Measurements from ENCODE around the gene RBP2.
"Not testable (repeated sequence)": the region's sequence is repeated elsewhere in the genome, so short reads cannot be mapped to it uniquely, and the experiment has no call there.

The RBP2 gene

DNA sequence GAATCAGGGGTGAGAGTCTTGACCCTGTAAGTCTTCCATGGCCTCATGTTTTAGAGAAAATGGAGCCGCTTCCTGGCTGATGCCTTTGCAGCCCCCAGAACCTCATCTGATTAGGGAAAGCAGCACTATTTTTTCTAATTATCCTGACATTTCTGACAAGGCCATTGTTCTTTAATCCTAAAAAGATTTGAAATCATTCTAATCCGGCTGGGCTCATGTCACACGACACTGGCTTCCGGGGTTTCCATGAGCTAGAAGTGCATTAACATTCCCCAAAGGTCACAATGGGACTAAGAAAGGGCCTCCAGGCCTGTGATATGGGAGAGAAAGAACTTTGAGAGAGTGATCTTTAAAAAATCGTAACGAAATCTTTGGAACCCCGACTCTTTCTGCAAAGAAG, 33.1 kb downstream of the RBP2 start:
- no peak for DNase-seq (ENCODE audit: low read depth, low spot score)

DNA sequence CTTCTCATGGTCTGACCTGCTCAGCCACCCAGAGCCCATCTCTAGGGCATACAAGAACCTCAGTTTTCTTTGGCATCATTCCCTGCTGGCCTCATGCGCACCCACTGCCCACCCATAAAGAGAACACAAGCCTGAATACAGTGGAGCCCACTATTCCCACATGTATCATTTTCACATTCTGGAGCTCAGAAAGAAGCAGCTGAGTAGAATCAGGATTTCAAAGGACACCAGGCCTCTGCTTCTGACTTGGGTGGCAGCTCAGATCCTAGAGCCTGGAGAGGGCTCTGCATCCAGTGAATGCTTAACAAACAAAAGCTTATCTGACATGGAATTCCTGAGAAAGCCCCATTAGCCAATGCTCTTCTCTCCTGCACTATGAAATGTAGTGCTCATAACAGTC, 34.7 kb downstream of the RBP2 start:
- no peak for DNase-seq (ENCODE audit: low read depth, low spot score)

DNA sequence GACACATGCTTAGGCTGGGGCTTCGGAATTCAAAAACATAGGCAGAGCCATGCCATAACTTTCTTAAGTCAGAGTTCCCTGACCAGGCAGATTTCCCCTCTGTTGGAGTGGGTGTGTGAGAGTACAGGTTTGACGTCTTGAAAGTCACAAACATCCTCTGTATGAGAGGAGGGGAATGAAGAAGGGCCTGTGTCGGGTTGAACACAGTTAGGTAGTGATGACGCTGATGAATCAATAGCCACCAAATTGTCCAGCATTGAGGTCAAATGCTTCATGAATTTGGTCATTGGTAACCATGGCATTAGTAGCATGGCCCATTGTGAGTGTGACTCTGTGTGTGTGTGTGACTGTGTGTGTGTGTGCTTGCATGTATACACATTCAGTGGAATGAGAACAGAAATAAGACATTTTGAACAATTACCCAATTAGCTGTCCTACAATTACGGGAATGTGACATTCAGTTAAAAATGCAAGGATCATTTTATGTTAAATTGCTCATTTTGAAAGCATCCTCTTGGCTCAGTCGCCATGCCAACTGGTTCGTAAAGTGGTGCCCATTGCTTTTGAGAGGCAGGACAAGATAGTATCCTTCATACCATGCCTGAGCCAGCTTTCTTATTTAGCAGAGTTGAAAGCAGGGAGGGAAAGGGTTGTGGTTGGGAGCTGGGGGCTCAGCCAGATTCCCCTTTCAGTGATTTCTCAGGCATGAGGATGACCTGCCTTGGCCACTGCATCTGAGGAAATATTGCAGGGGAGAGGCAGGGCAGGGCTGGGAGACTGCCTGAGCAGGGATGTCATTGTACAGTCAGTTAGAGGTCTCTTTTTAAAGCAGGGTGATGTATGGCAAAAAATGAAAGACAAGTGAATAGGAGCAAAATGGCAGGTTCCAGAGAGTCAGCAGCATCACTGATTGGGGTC, 35.4 kb downstream of the RBP2 start:
- DNase-seq (ENCODE audit: low read depth, low spot score) = no peak

DNA sequence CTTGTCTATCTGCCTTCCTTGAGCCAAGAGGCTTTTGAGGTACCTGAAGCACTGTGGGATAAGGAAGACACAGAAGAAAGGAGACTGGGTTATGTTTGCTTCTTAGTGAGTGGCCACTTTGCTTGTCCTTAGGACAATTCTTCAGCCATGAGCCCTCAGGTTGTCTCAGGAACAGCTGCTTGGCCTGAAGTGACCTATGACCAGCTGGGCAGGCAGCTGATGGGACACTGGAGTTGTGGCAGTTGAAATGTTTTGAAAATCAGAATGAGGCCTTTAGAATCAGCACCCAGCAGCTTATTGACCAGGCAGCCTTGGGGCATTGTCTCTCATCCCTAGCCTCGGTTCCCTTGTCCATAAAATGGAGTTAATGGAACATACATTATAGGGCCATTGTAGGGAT, 37.0 kb downstream of the RBP2 start:
- no peak for DNase-seq (ENCODE audit: low read depth, low spot score)

DNA sequence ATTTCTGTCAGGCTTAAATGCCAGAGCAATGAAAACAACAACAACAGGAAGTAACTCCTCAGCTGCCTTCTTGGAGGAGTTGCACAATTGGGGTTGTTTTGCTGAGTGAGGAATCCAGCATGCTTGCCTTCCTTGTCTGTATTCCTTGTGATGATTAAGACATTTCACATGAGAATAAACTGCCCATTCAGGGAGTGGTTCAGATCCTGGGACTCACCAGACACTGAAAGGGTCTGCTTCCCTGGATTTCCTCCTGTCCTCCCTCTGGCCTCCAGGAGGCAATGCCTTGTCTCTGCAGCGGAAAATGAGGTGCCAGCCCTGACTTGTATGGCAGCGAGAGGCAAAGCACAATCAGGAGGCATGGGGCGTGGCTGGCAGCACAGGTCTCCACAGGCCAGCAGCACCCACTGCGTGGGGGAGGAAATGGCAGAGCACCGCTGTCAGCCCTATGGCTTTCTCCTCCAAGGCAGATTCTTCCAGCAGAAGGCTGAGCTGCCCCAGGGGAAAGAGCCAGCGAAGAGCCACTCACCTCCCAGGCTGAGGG, 41.5 kb downstream of the RBP2 start:
- DNase-seq (ENCODE audit: low read depth, low spot score) = no peak

DNA sequence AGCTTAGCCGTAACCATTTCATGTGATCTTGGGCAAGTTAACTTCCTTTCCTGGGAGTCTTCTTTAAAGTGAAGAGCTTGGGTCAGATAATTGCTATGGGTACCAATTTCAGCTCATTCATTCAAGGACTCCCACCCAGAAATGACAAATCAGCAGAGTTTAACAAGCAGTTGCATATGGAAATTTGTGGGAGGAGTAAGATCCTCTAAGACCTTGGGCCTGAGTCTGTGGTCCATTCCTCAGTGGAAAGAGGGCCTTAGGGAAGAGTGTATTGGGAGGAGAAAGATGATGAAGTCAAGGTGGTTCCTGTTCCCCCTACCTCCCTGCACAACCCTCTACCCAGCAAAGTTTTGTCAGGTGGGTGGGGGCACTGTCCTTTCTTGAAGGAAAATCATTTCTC, 42.1 kb downstream of the RBP2 start:
- DNase-seq (ENCODE audit: low read depth, low spot score) = no peak

DNA sequence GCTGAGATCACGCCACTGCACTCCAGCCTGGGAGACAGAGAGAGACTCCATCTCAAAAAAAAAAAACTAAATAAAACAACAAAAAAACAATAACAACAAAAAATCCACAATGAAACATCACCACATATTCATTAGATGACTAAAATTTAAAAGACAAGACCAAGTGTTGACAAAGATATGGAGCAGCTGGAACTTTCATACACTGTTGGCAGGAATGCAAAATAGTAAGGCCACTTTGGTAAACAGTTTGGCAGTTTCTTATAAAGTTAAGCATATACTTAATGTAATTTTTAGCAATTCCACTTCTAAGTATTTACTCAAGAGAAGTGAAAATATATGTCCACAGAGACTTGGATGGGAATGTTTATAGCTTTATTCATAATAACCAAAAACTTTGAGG, 43.2 kb downstream of the RBP2 start:
- DNase-seq (ENCODE audit: low read depth, low spot score) = no peak

DNA sequence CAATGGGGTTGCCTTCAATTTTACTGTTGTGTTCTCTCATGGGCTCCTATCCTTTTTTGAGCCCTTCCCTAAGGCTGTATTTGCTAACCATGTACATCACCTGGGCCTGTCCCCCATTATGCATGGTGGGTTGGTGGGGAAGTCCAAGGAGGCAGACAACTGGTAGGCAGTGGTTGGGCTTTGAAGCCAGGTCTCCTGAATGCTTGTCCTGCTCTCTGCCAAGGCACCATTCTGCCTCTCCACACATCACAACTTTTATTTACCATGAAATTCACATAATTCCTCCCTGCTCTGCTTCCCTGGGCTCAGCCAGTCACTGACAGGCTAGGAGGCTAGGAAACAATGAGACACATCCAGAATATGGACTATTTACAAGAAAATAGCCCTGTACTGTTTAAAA, 45.8 kb downstream of the RBP2 start:
- DNase-seq (ENCODE audit: low read depth, low spot score) = no peak

DNA sequence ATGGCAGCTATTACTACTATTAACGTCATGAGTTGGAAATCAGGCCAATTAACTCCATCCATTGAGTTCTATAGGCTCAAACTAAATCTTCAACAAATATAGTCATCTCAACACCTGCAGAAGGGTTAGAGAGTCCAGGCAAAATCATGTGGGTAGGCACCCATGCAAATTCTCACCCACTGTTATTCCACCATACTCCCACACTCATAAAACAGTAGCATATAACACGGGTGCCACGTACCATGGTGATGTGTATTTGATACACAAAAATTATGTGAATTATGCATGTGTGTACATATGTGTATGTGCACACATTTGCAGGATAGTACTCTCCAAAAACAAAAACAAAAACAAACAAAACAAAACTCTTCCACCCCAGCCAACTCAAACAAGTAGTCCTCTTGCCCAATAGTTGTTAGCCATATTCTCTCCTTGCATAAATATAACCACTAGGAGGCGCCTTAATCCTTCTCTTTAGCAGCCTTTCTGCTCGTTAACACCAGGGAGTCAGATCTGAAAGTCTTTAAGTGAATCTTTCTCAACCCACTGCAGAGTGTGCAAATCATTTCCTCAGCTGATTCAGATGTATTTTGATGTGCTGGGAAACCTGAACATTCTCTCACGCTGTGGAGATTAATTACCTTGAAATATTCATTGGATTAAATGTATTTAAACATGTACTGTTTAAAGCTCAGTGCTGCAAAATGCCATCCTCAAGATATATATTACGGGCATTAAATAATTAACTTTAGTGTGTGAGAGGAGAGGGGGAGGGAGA, 48.8 kb downstream of the RBP2 start:
- peak; percentile 48 for DNase-seq (ENCODE audit: low read depth, low spot score)

DNA sequence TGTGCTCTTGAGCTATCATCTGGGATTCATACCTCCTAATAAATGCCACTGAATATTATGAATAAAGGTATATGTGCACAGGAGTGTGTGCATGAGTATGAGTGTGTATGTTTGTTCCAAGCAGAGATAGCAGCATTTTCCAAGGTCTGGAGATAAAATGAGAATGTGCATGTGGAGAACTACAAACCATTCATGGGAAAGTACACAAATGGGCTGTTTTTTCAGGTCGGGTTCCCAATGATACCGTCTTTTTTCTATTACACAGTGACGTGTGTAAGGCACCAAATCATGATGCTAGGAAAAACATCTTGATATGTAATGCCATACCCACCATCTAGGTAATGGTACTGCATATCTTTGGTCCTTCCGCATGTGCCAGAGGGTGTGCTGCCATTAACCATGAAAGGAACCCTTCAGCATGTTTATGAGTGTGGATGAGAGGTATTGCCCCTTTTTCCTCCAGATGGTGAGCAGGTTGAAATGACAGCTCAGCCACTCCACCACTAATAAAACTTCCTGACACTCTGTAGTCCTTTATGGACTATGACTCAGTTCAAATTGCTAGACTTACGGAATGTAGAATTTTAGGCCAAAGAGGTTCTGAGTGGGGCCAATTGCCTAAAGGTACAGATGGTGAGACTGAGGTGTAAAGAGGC, 50.4 kb downstream of the RBP2 start:
- no peak for DNase-seq (ENCODE audit: low read depth, low spot score)

DNA sequence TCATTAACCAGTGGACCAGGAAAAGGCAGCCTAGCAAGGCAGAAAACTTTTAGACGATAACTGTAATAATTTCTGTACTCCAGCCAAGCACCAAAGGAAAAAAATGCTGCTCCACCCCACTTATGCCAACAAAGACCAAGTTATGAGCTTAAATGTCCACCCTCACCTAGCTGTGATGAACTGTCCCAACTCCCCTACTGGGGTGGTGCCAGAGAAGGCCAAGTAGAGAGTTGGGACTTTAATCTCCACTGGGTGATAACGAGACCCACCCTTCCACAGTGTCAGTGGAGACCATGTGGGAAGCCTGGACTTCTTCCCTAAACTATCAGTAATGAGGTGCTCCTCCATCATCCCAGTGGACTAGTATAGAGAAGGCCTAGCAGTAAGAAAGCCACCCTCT, 53.1 kb downstream of the RBP2 start:
- DNase-seq (ENCODE audit: low read depth, low spot score) = no peak

DNA sequence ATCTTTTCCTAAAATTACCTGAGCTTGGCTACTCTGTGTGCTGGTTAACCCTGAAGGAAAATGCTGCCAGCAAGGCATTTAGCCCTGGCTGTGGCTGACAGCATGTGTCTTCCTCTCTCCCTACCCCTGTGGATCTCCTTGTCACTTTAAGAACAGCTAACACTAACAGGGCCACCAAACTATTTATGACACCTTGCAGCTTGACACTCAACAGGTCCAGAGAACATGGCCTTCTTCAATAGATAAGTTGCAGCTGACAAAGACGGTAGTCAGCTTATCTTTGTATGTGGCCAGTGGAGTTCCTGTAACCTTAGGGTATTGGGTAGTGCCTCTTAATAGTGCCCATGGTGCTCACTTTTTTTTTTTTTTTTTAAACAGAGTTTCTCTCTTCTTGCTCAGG, 54.9 kb downstream of the RBP2 start:
- no peak for DNase-seq (ENCODE audit: low read depth, low spot score)

DNA sequence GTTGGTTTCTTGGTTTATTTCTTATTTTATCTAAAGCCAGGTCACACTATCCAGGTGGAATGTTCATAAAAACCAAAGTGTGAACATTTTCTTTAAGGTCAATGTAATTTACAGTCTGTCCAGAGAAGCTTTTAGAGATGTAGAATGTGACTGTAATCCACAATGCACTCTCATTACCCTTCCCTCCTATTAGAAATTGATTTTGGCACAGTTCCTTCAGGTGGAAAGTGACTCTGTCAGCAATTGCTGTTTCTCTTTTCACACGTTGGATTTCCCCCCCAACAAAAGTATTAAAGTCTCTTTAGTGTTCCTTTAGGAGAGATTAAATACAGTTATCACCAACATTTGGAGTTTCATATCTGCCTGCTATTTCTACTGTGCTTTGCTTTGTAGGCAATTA, 55.3 kb downstream of the RBP2 start:
- no peak for DNase-seq (ENCODE audit: low read depth, low spot score)

DNA sequence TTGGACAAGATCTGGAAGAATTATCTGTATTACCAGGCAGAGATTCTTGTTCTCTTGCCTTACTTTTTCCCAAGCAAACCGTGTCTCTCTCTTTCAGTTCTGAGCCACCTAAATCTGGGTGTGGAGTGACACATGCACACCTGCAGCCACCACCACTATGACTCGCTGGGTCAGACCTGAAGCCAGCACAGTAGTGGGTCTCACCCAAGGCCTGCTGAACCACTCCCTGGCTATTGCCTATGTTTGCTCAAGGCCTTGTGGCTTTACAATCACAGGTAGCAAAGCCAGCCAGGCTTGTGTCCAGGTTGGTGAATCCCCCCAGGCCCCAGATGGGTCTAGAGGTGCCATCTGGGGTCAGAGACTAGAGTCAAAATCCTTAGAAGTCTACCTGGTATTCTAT, 58.2 kb downstream of the RBP2 start:
- no peak for DNase-seq (ENCODE audit: low read depth, low spot score)

DNA sequence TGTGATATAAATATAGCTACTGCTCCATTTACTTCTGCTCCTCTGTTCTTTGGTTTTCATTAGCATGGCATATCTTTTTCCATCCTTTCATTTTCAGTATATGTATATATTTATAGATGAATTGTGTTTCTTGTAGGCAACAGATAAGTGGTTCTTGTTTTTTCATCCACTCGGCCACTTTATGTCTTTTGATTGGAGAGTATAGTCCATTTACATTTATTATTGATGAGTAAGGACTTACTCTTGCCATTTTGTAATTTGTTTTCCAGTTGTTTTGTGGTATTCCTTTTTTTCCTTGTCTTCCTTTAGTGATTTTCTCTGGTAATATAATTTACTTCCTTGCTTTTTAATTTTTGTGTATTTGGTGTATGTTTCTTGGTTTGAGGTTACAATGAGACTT, 60.0 kb downstream of the RBP2 start:
- DNase-seq (ENCODE audit: low read depth, low spot score) = no peak

DNA sequence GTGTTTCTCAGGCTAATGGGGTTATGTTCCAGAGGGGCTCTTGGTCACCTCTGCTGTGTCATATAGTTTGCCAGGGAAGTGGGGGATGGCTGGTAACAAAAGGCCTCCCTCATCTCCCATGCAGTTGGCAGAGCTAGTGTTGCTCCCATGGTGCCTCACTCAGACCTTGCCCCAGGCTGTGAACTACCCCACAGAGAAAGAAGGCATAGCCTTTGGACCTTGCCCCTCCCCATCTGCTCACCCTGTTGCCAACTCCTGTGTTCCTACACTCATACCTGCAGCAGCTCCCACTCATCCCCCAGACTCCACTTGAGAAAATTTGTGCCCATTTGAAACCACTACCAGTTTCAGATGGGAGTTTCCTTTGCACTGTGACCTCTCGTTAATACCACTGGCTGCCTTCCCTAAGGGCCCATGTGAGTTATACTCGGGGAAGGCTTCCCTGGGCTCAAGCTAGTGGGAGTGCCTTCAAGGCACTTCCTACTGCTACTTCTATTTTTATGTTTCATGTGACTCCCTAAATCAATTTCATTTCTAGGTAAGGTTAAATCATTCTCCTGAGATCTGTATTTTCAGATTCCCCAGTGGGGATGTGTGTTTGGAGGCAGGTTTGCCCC, 61.6 kb downstream of the RBP2 start:
- DNase-seq (ENCODE audit: low read depth, low spot score) = no peak

DNA sequence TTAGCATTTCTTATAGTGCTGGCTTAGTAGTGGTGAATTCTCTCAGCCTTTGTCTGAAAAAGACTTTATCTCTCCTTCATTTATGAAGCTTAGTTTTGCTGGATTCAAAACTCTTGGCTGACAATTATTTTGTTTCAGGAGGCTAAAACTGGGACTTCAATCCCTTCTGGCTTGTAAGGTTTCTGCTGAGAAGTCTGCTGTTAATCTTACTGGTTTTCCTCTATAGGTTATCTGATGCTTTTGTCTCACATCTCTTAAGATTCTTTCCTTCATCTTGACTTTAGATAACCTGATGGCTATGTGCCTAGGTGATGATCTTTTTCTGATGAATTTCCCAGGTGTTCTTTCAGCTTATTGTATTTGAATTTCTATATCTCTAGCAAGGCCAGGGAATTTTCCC, 63.4 kb downstream of the RBP2 start:
- not testable (repeated sequence) for DNase-seq (ENCODE audit: low read depth, low spot score)

Data from iPS DF 19.7 (cell line).